HepG2 (cell line): ENCODE results near the gene ZBTB44. TPM values are rescaled to one million over a fixed set of nuclear protein-coding genes. Genes with fewer than 3 reads are reported as not detected.
A peak's percentile ranks its signal among the peaks of the same experiment; 100 is the strongest.

Experiments
- ATAC-seq: fragments of 200-7000 bp; cut with Tn5 transposase; 3 replicates; pipeline ENCODE4 v1.9.1; 2020; ENCODE audit warnings: mild to moderate bottlenecking, moderate library complexity
- BruUV-seq: library from RNA; stranded (reverse); fragments of 400-500 nt; replicated peaks from 2 replicates; lab custom pipeline; 2021; lab: Mats Ljungman, UMichigan
- CTCF ChIA-PET: fragments of 300-600 bp; formaldehyde crosslinking; extraction: SDS; loops from one replicate; lab custom pipeline; 2021; ENCODE audit warnings: low total read pairs, inconsistent platforms, low intra/inter-chr PET ratio; lab: Yijun Ruan, JAX
- POLR2A ChIA-PET: fragments of 350-600 bp; sonication (Branson Sonifier 250); formaldehyde crosslinking; loops from one replicate; lab custom pipeline; 2020; ENCODE audit warnings: antibody characterized with exemption, inconsistent platforms; lab: Yijun Ruan, JAX
- DNase-seq: peaks from one replicate; pipeline ENCODE4 v3.0.0-alpha.2; 2015; ENCODE audit warnings: low spot score
- FAIRE-seq: peaks from 3 replicates; lab custom pipeline; 2011; peaks lifted over from hg19 to GRCh38; lab: Jason Lieb, UNC
- H2AFZ ChIP-seq: one replicate; pipeline ENCODE4 v1.6.1; 2011; ENCODE audit warnings: low read length, inconsistent platforms
- H3K27ac ChIP-seq: fragments of 300-600 bp; 3 replicates; pipeline ENCODE4 v1.8.0; 2011; ENCODE audit warnings: mixed run types, mild to moderate bottlenecking, mixed read lengths, low read length, inconsistent platforms; ENCODE audit not compliant: insufficient read depth; ENCODE audit errors: extremely low read length
- H3K27me3 ChIP-seq, 2 experiments: fragments of 200-600 bp in 1 of 2; 2 replicates in 1 of 2; 3 replicates in 1 of 2; pipeline versions ENCODE4 v1.6.0 to v1.8.0; 2011; ENCODE audit warnings: low read length in 2 of 2, mild to moderate bottlenecking in 2 of 2, moderate library complexity in 2 of 2, inconsistent platforms in 1 of 2; ENCODE audit not compliant: insufficient read depth in 2 of 2, control insufficient read depth in 1 of 2
- H3K36me3 ChIP-seq, 2 experiments: fragments of 200-600 bp in 1 of 2; replicated peaks in 1 of 2; 2 replicates in 1 of 2; 3 replicates in 1 of 2; pipeline versions ENCODE4 v1.5.1 to v1.8.0; 2011; ENCODE audit warnings: low read length in 2 of 2, inconsistent platforms in 1 of 2; ENCODE audit not compliant: insufficient read depth in 2 of 2, control insufficient read depth in 1 of 2
- H3K4me1 ChIP-seq: 2 replicates; pipeline ENCODE4 v1.5.1; 2012; ENCODE audit warnings: low read length, inconsistent platforms; ENCODE audit not compliant: insufficient read depth
- H3K4me2 ChIP-seq: 2 replicates; pipeline ENCODE4 v1.6.0; 2011; ENCODE audit warnings: low read depth, low read length, inconsistent platforms
- H3K4me3 ChIP-seq, 3 experiments: fragments of 200-600 bp in 1 of 3; sonication (generic), shearing (Covaris generic) in 1 of 3; replicated peaks in 1 of 3; 2 replicates each; pipeline ENCODE4 v1.5.1; 2011 to 2016; ENCODE audit warnings: low read length in 3 of 3, inconsistent platforms in 2 of 3, low read depth in 2 of 3, mild to moderate bottlenecking in 2 of 3, control low read depth in 1 of 3, mixed read lengths in 1 of 3; ENCODE audit not compliant: insufficient read depth in 1 of 3
- H3K79me2 ChIP-seq: one replicate; pipeline ENCODE4 v1.6.1; 2011; ENCODE audit warnings: low read length, inconsistent platforms; ENCODE audit not compliant: insufficient read depth
- H3K9ac ChIP-seq: 2 replicates; pipeline ENCODE4 v1.6.0; 2011; ENCODE audit warnings: mild to moderate bottlenecking, low read depth, low read length, inconsistent platforms; ENCODE audit not compliant: insufficient read depth
- H3K9me3 ChIP-seq: 2 replicates; pipeline ENCODE4 v1.5.1; 2012; ENCODE audit warnings: mild to moderate bottlenecking, low read length
- H4K20me1 ChIP-seq: 2 replicates; pipeline ENCODE4 v1.6.0; 2011; ENCODE audit warnings: inconsistent platforms, mild to moderate bottlenecking, low read length, moderate library complexity; ENCODE audit not compliant: insufficient read depth
- CC2D1A ChIP-seq: sonication (generic); formaldehyde crosslinking; IDR thresholded peaks from 2 replicates; pipeline ENCODE4 v1.8.1; 2023; ENCODE audit warnings: mild to moderate bottlenecking, missing genetic modification reagents
- FOSL1 ChIP-seq: sonication (generic); formaldehyde crosslinking; IDR thresholded peaks from 2 replicates; pipeline ENCODE4 v1.9.0; 2021; ENCODE audit warnings: missing genetic modification reagents, borderline replicate concordance
- JARID2 ChIP-seq: sonication (generic); formaldehyde crosslinking; IDR thresholded peaks from 2 replicates; pipeline ENCODE4 v1.8.1; 2023; ENCODE audit warnings: missing genetic modification reagents, inconsistent platforms; ENCODE audit not compliant: insufficient replicate concordance
- LCORL ChIP-seq, 2 experiments: fragments of 450-650 bp in 1 of 2; sonication (generic) in 1 of 2; formaldehyde crosslinking in 1 of 2; IDR thresholded peaks; 2 replicates each; pipeline versions ENCODE4 v1.5.0 to v1.6.1; 2017 to 2020; ENCODE audit warnings: antibody characterized with exemption in 1 of 2, missing genetic modification reagents in 1 of 2
- MAZ ChIP-seq, 2 experiments: sonication (generic) in 1 of 2; formaldehyde crosslinking in 1 of 2; IDR thresholded peaks; 2 replicates each; pipeline versions ENCODE4 v1.5.0 to v1.6.1; 2012 to 2020; ENCODE audit warnings: low read depth in 2 of 2, mild to moderate bottlenecking in 2 of 2, borderline replicate concordance in 1 of 2, improper control_type of control experiment in 1 of 2, low read length in 1 of 2, missing genetic modification reagents in 1 of 2, moderate library complexity in 1 of 2
- NAIF1 ChIP-seq: sonication (generic); formaldehyde crosslinking; IDR thresholded peaks from 2 replicates; pipeline ENCODE4 v1.5.0; 2020; ENCODE audit warnings: mild to moderate bottlenecking, missing genetic modification reagents, borderline replicate concordance
- NONO ChIP-seq, 2 experiments: fragments of 450-650 bp in 1 of 2; sonication (generic) in 1 of 2; formaldehyde crosslinking in 1 of 2; IDR thresholded peaks in 1 of 2; conservative IDR thresholded peaks in 1 of 2; 2 replicates each; pipeline versions ENCODE4 v1.6.1 to v1.8.0; 2017 to 2022; ENCODE audit warnings: mild to moderate bottlenecking in 1 of 2, missing genetic modification reagents in 1 of 2, moderate library complexity in 1 of 2
- NR2F6 ChIP-seq, 2 experiments: IDR thresholded peaks; 2 replicates each; pipeline ENCODE4 v1.6.1; 2016; ENCODE audit warnings: antibody characterized with exemption in 1 of 2, mild to moderate bottlenecking in 1 of 2
- RARA ChIP-seq: IDR thresholded peaks from 2 replicates; pipeline ENCODE4 v1.6.1; 2016; ENCODE audit warnings: missing genetic modification reagents, missing compliant biosample characterization
- SMAD1 ChIP-seq: sonication (generic); formaldehyde crosslinking; IDR thresholded peaks from 2 replicates; pipeline ENCODE4 v1.4.0; 2020; ENCODE audit warnings: missing genetic modification reagents, low read depth, mild to moderate bottlenecking, borderline replicate concordance
- ZNF672 ChIP-seq: sonication (generic); formaldehyde crosslinking; IDR thresholded peaks from 2 replicates; pipeline ENCODE4 v1.8.1; 2022; ENCODE audit warnings: missing genetic modification reagents
- WGBS: methylation state at CpG from one replicate; pipeline ENCODE4 v1.1.6; 2017; ENCODE audit warnings: low lambda C conversion rate; 5-methylcytosine and 5-hydroxymethylcytosine counted together
- in situ Hi-C: cut with HindIII; loops from 2 replicates; pipeline ENCODE4 v1.10.0; 2017; ENCODE audit warnings: low pct_unique_long_range_greater_than_20kb; ENCODE audit not compliant: extremely low pct_ligation_motif_present
- intact Hi-C: fragments of 100-400 bp; cut with micrococcal nuclease; formaldehyde crosslinking; loops from one replicate; pipeline ENCODE4 v1.10.0; 2022; ENCODE audit not compliant: unreplicated experiment
- polyA plus RNA-seq, 8 experiments: library from polyadenylated mRNA; depleted of rRNA in 3 of 8; stranded (reverse) in 7 of 8; unstranded in 1 of 8; fragments of >200 nt; fragmentation: Illumina TruSeq in 4 of 8; extraction: Trizol in 4 of 8; gene quantifications; 2 replicates each; pipeline versions ENCODE4 v1.2.1 to v1.2.3, GENCODE V29; 2011 to 2016; ENCODE audit warnings: low read depth in 4 of 8, missing spikeins in 1 of 8, mixed read lengths in 1 of 8; ENCODE audit not compliant: insufficient read depth in 1 of 8
- total RNA-seq, 5 experiments: library from RNA; depleted of rRNA; stranded (reverse); fragments of >200 nt; fragmentation: Illumina TruSeq; extraction: Trizol; gene quantifications; 2 replicates each; pipeline ENCODE4 v1.2.3, GENCODE V29; 2016; ENCODE audit warnings: low read depth in 1 of 5

ZBTB44 gene
- total and polyA plus RNA-seq, 2 of the 13 experiments (the other 11 are each of a cell fraction or from before 2014, with no cell fraction given): 22.8 to 23.6 TPM

GRCh38 chr11:130188585-130189347 lies 126.0 kb downstream of the ZBTB44 start:
- DNase-seq (no peak), FAIRE-seq (no peak), ATAC-seq (no peak)
- Histone ChIP-seq H3K4me2 (no peak overlapping the region), H3K9ac (no peak overlapping the region), H4K20me1 (no peaks in the 10 kb centered on the region), H3K4me1 (peaks cover 46% of the 10 kb centered on the region), H3K79me2 (no peaks in the 10 kb centered on the region), H3K27me3 (no peaks in the 10 kb centered on the region), H2AFZ (no peak overlapping the region), H3K4me3 (no peak overlapping the region), H3K9me3 (no peaks in the 10 kb centered on the region), H3K36me3 (no peaks in the 10 kb centered on the region), H3K27ac (no peak overlapping the region)
- 96% methylated on average over 14 of the region's 19 CpGs for WGBS
- intact Hi-C loops (no loop called here), in situ Hi-C loops (no loop called here)
- ChIA-PET POLR2A (no interaction called here), CTCF (no interaction called here)
- BruUV-seq: no TSS peak
- TF ChIP-seq SMAD1 (0 out of 2 replicates have a peak, but pooled peaks have one; percentile 46), RARA (CRISPR knock-in tag) (no peak), LCORL (IDR thresholded peaks at IDR 0.05) (peak; percentile 77), LCORL (CRISPR knock-in tag; IDR thresholded peaks at IDR 0.05) (no peak), JARID2 (CRISPR knock-in tag) (no peak), MAZ (IDR thresholded peaks at IDR 0.05; ENCODE audit: borderline replicate concordance, low read depth, low read length) (no peak), MAZ (CRISPR knock-in tag; IDR thresholded peaks at IDR 0.05; ENCODE audit: low read depth) (no peak)

GRCh38 chr11:130188047-130188446 lies 126.7 kb downstream of the ZBTB44 start:
- Histone ChIP-seq H3K27ac (no peak overlapping the region), H3K4me2 (no peak overlapping the region), H3K4me3 (no peak overlapping the region), H3K36me3 (no peaks in the 10 kb centered on the region), H3K4me1 (peaks cover 39% of the 10 kb centered on the region), H3K9ac (no peak overlapping the region), H2AFZ (no peak overlapping the region), H3K9me3 (no peaks in the 10 kb centered on the region), H3K79me2 (no peaks in the 10 kb centered on the region), H3K27me3 (no peaks in the 10 kb centered on the region), H4K20me1 (no peaks in the 10 kb centered on the region)
- 91% methylated on average over 9 of the region's 14 CpGs for WGBS
- FAIRE-seq: no peak
- BruUV-seq: no TSS peak
- ChIA-PET CTCF (no interaction called here), POLR2A (no interaction called here)
- intact Hi-C loops (no loop called here), in situ Hi-C loops (no loop called here)
- DNase-seq: no peak
- TF ChIP-seq ZNF672 (CRISPR knock-in tag): 0 out of 2 replicates have a peak, but pooled peaks have one; percentile 27
- no peak for TF ChIP-seq NONO (IDR thresholded peaks at IDR 0.05)
- 0 out of 2 replicates have a peak, but pooled peaks have one; percentile 25 for TF ChIP-seq NONO (CRISPR knock-in tag; conservative IDR thresholded peaks at IDR 0.05)
- TF ChIP-seq CC2D1A (CRISPR knock-in tag): no peak
- TF ChIP-seq NAIF1 (CRISPR knock-in tag): no peak
- no peak for TF ChIP-seq NR2F6 (IDR thresholded peaks at IDR 0.05)
- TF ChIP-seq NR2F6 (CRISPR knock-in tag; IDR thresholded peaks at IDR 0.05): no peak
- TF ChIP-seq FOSL1: no peak
- ATAC-seq: no peak
